Tibial nerve (tissue), 4 donors: ENCODE results near the gene CAT.

ENCODE experiments used
- CTCF ChIP-seq, 5 experiments: fragments of 200-600 bp in 3 of 5; fragments of 450-650 bp in 2 of 5; sonication (generic) in 3 of 5; IDR thresholded peaks; one replicate each; pipeline ENCODE4 v1.5.1; 2016 to 2019; ENCODE audit warnings: antibody characterized with exemption in 5 of 5, mild to moderate bottlenecking in 3 of 5, moderate library complexity in 2 of 5
- EP300 ChIP-seq, 2 donors: sonication (generic); formaldehyde crosslinking; IDR thresholded peaks; one replicate each; pipeline ENCODE4 v1.6.1; 2017; ENCODE audit warnings: antibody characterized with exemption in 2 of 2, mild to moderate bottlenecking in 1 of 2
- POLR2A ChIP-seq, 2 donors: fragments of 450-650 bp; IDR thresholded peaks; one replicate each; pipeline ENCODE4 v1.6.1; 2017; ENCODE audit warnings: antibody characterized with exemption in 2 of 2, mild to moderate bottlenecking in 2 of 2, moderate library complexity in 2 of 2

DNA sequence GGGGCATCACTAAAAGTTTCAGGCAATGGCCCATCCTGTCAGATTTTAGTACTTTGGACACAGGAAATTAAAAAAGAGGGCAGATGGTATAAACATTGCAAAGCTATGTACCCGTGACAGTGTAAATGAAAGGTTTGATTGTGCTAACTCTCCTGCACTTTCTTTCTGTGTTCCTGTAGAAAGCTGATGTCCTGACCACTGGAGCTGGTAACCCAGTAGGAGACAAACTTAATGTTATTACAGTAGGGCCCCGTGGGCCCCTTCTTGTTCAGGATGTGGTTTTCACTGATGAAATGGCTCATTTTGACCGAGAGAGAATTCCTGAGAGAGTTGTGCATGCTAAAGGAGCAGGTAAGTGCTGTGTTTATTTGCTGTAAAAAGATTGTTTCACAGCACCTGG, 10.3 kb downstream of the CAT start:
- no peak for TF ChIP-seq CTCF (IDR thresholded peaks at IDR 0.05)
- TF ChIP-seq POLR2A (IDR thresholded peaks at IDR 0.05): no peak
- TF ChIP-seq EP300 (IDR thresholded peaks at IDR 0.05): no peak
